Muscle layer of colon (tissue), 2 donors: ENCODE results near the gene CAPN3.
"Not testable (repeated sequence)": the region's sequence is repeated elsewhere in the genome, so short reads cannot be mapped to it uniquely, and the experiment has no call there.

ENCODE experiments used
- H3K27ac ChIP-seq: one replicate; pipeline ENCODE4 v1.7.0; 2013; ENCODE audit warnings: low read depth, mild to moderate bottlenecking, low read length, moderate library complexity
- H3K27me3 ChIP-seq, 2 donors: one replicate each; pipeline ENCODE4 v1.7.0; 2013; ENCODE audit warnings: low read length in 2 of 2, mild to moderate bottlenecking in 2 of 2; ENCODE audit not compliant: insufficient read depth in 2 of 2, control insufficient read depth in 1 of 2
- H3K36me3 ChIP-seq: one replicate; pipeline ENCODE4 v1.7.0; 2013; ENCODE audit warnings: mild to moderate bottlenecking, low read length; ENCODE audit not compliant: insufficient read depth
- H3K4me1 ChIP-seq: one replicate; pipeline ENCODE4 v1.7.0; 2013; ENCODE audit warnings: mild to moderate bottlenecking, low read length; ENCODE audit not compliant: insufficient read depth
- H3K4me3 ChIP-seq, 2 donors: one replicate each; pipeline ENCODE4 v1.7.0; 2013; ENCODE audit warnings: low read length in 2 of 2, low read depth in 1 of 2, mild to moderate bottlenecking in 1 of 2, moderate library complexity in 1 of 2
- H3K9ac ChIP-seq: one replicate; pipeline ENCODE4 v1.7.0; 2013; ENCODE audit warnings: low read length
- H3K9me3 ChIP-seq: one replicate; pipeline ENCODE4 v1.7.0; 2013; ENCODE audit warnings: mild to moderate bottlenecking, low read length
- donor health status: abdominal sarcoma.
- donor health status: Adenocarcinoma of cecum.

Gene CAPN3

GRCh38 chr15:42336650-42337049 lies 22.7 kb upstream of the CAPN3 start:
- not testable (repeated sequence) for H3K27me3 ChIP-seq, H3K4me1 ChIP-seq, H3K36me3 ChIP-seq, H3K27ac ChIP-seq, H3K9ac ChIP-seq, H3K4me3 ChIP-seq, H3K9me3 ChIP-seq

GRCh38 chr15:42337104-42337503 lies 22.2 kb upstream of the CAPN3 start:
- H3K27me3 ChIP-seq, H3K36me3 ChIP-seq, H3K9ac ChIP-seq, H3K9me3 ChIP-seq, H3K4me1 ChIP-seq, H3K27ac ChIP-seq, H3K4me3 ChIP-seq: not testable (repeated sequence)

- H3K4me1 ChIP-seq = no peaks in the 10 kb centered on the region
- H3K27ac ChIP-seq = no peak overlapping the region
- peaks cover 6% of the 10 kb centered on the region for H3K36me3 ChIP-seq
- no peak overlapping the region for H3K4me3 ChIP-seq
- H3K9me3 ChIP-seq = no peaks in the 10 kb centered on the region
- H3K27me3 ChIP-seq = no peaks in the 10 kb centered on the region
- no peak overlapping the region for H3K9ac ChIP-seq
Measured at GRCh38 chr15:42338500-42338899, 20.8 kb upstream of the CAPN3 start.

GRCh38 chr15:42343596-42344232 lies 15.6 kb upstream of the CAPN3 start:
- no peaks in the 10 kb centered on the region for H3K4me1 ChIP-seq
- no peak overlapping the region for H3K27ac ChIP-seq
- no peaks in the 10 kb centered on the region for H3K27me3 ChIP-seq
- peaks cover 25% of the 10 kb centered on the region for H3K36me3 ChIP-seq
- no peak overlapping the region for H3K4me3 ChIP-seq
- H3K9ac ChIP-seq = no peak overlapping the region
- no peaks in the 10 kb centered on the region for H3K9me3 ChIP-seq

GRCh38 chr15:42344763-42345162 lies 14.5 kb upstream of the CAPN3 start:
- Histone ChIP-seq H3K36me3 (peaks cover 25% of the 10 kb centered on the region), H3K9me3 (no peaks in the 10 kb centered on the region), H3K27me3 (no peaks in the 10 kb centered on the region), H3K27ac (no peak overlapping the region), H3K4me3 (no peak overlapping the region), H3K9ac (no peak overlapping the region), H3K4me1 (no peaks in the 10 kb centered on the region)

- no peak overlapping the region for H3K9ac ChIP-seq
- H3K27ac ChIP-seq = no peak overlapping the region
- H3K27me3 ChIP-seq = no peaks in the 10 kb centered on the region
- H3K4me3 ChIP-seq = no peak overlapping the region
- peaks cover 25% of the 10 kb centered on the region for H3K36me3 ChIP-seq
- no peaks in the 10 kb centered on the region for H3K9me3 ChIP-seq
- H3K4me1 ChIP-seq = no peaks in the 10 kb centered on the region
Measured at GRCh38 chr15:42345504-42345903, 13.8 kb upstream of the CAPN3 start.

GRCh38 chr15:42348083-42348482 lies 11.2 kb upstream of the CAPN3 start:
- H3K9ac ChIP-seq = no peak overlapping the region
- H3K36me3 ChIP-seq = peaks cover 36% of the 10 kb centered on the region
- H3K27ac ChIP-seq = no peak overlapping the region

GRCh38 chr15:42349186-42349585 lies 10.1 kb upstream of the CAPN3 start:
- Histone ChIP-seq H3K9me3 (no peaks in the 10 kb centered on the region), H3K4me3 (no peak overlapping the region), H3K27ac (no peak overlapping the region), H3K4me1 (no peaks in the 10 kb centered on the region), H3K9ac (no peak overlapping the region), H3K36me3 (peaks cover 29% of the 10 kb centered on the region), H3K27me3 (no peaks in the 10 kb centered on the region)

More at GRCh38 chr15:42348083-42348482, 11.2 kb upstream of the CAPN3 start:
- no peaks in the 10 kb centered on the region for H3K27me3 ChIP-seq
- no peaks in the 10 kb centered on the region for H3K9me3 ChIP-seq
- H3K4me1 ChIP-seq = no peaks in the 10 kb centered on the region
- H3K4me3 ChIP-seq = no peak overlapping the region

GRCh38 chr15:42352401-42352800 lies 6.9 kb upstream of the CAPN3 start:
- Histone ChIP-seq H3K4me1 (no peaks in the 10 kb centered on the region), H3K27me3 (no peaks in the 10 kb centered on the region), H3K4me3 (no peak overlapping the region), H3K36me3 (peaks cover 27% of the 10 kb centered on the region), H3K9ac (no peak overlapping the region), H3K27ac (no peak overlapping the region), H3K9me3 (no peaks in the 10 kb centered on the region)

- no peaks in the 10 kb centered on the region for H3K27me3 ChIP-seq
- H3K9ac ChIP-seq = no peak overlapping the region
- H3K4me3 ChIP-seq = no peak overlapping the region
- peaks cover 27% of the 10 kb centered on the region for H3K36me3 ChIP-seq
- no peaks in the 10 kb centered on the region for H3K4me1 ChIP-seq
- H3K9me3 ChIP-seq = no peaks in the 10 kb centered on the region
- H3K27ac ChIP-seq = no peak overlapping the region
Measured at GRCh38 chr15:42353061-42353460, 6.2 kb upstream of the CAPN3 start.

GRCh38 chr15:42354824-42355223 lies 4.5 kb upstream of the CAPN3 start:
- Histone ChIP-seq H3K27ac (no peak overlapping the region), H3K9ac (no peak overlapping the region), H3K4me3 (no peak overlapping the region), H3K27me3 (no peaks in the 10 kb centered on the region), H3K36me3 (peaks cover 28% of the 10 kb centered on the region), H3K9me3 (no peaks in the 10 kb centered on the region), H3K4me1 (no peaks in the 10 kb centered on the region)

GRCh38 chr15:42355291-42355690 lies 4.0 kb upstream of the CAPN3 start:
- Histone ChIP-seq H3K27ac (no peak overlapping the region), H3K9me3 (no peaks in the 10 kb centered on the region), H3K4me3 (no peak overlapping the region), H3K36me3 (peaks cover 28% of the 10 kb centered on the region), H3K4me1 (no peaks in the 10 kb centered on the region), H3K9ac (no peak overlapping the region), H3K27me3 (no peaks in the 10 kb centered on the region)
